GM12878 (cell line): ENCODE measurements around the gene KIFAP3. TPM values are rescaled to one million over a fixed set of nuclear protein-coding genes. Genes with fewer than 3 reads are reported as not detected.

Experiments used
- ATAC-seq: fragments of 200-7000 bp; cut with Tn5 transposase; 3 replicates; pipeline ENCODE4 v1.9.1; 2020; ENCODE audit warnings: mild to moderate bottlenecking, moderate library complexity
- Bru-seq: library from RNA; stranded (reverse); fragments of 400-500 nt; gene quantifications from one replicate; lab custom pipeline; 2021; lab: Mats Ljungman, UMichigan
- BruChase-seq, 2 experiments: library from RNA; stranded (reverse); fragments of 400-500 nt; gene quantifications; one replicate each; lab custom pipeline; 2021; lab: Mats Ljungman, UMichigan
- BruUV-seq: library from RNA; stranded (reverse); fragments of 400-500 nt; replicated peaks from 2 replicates; lab custom pipeline; 2021; lab: Mats Ljungman, UMichigan
- CTCF ChIA-PET: fragments of 300-600 bp; sonication (Branson Sonifier 250); formaldehyde crosslinking; extraction: SDS; loops from one replicate; lab custom pipeline; 2021; ENCODE audit warnings: inconsistent platforms; lab: Yijun Ruan, JAX
- POLR2A ChIA-PET: fragments of 350-600 bp; formaldehyde crosslinking; extraction: SDS; loops from one replicate; lab custom pipeline; 2021; ENCODE audit warnings: inconsistent platforms; lab: Charles Lee
- RAD21 ChIA-PET: fragments of 300-600 bp; sonication (Branson Sonifier 250); formaldehyde crosslinking; loops from one replicate; lab custom pipeline; 2023; ENCODE audit warnings: antibody characterized with exemption; ENCODE audit not compliant: unreplicated experiment; lab: Charles Lee
- SMC1A ChIA-PET: fragments of 300-600 bp; sonication (Branson Sonifier 250); formaldehyde crosslinking; loops from one replicate; lab custom pipeline; 2023; ENCODE audit not compliant: unreplicated experiment, uncharacterized antibody; lab: Charles Lee
- DNase-seq: peaks from one replicate; pipeline ENCODE4 v3.0.0-alpha.2; 2011; ENCODE audit warnings: low read depth, low spot score
- FAIRE-seq: peaks from 3 replicates; lab custom pipeline; 2011; peaks lifted over from hg19 to GRCh38; lab: Jason Lieb, UNC
- H2AFZ ChIP-seq: 2 replicates; pipeline ENCODE4 v1.6.0; 2011; ENCODE audit warnings: low read depth, low read length, control low read depth; ENCODE audit not compliant: control insufficient read depth
- H3K27ac ChIP-seq: 2 replicates; pipeline ENCODE4 v1.5.1; 2011; ENCODE audit warnings: control low read depth; ENCODE audit not compliant: control insufficient read depth, insufficient read depth
- H3K27me3 ChIP-seq, 2 experiments: replicated peaks in 1 of 2; 2 replicates each; pipeline versions ENCODE4 v1.6.0 to v1.6.1; 2011; ENCODE audit warnings: low read length in 1 of 2; ENCODE audit not compliant: control insufficient read depth in 2 of 2, insufficient read depth in 2 of 2
- H3K36me3 ChIP-seq, 2 experiments: 2 replicates each; pipeline ENCODE4 v1.5.1; 2011; ENCODE audit warnings: low read length in 1 of 2; ENCODE audit not compliant: control insufficient read depth in 2 of 2, insufficient read depth in 2 of 2
- H3K4me1 ChIP-seq: 2 replicates; pipeline ENCODE4 v1.6.1; 2011; ENCODE audit warnings: mild to moderate bottlenecking, low read length, moderate library complexity, mixed read lengths; ENCODE audit not compliant: control insufficient read depth, insufficient read depth
- H3K4me2 ChIP-seq: 2 replicates; pipeline ENCODE4 v1.6.0; 2011; ENCODE audit warnings: control low read depth; ENCODE audit not compliant: control insufficient read depth, insufficient read depth
- H3K4me3 ChIP-seq: fragments of 200-600 bp; sonication (generic); 2 replicates; pipeline ENCODE4 v1.5.1; 2016
- H3K79me2 ChIP-seq: 2 replicates; pipeline ENCODE4 v1.6.0; 2011; ENCODE audit warnings: low read length; ENCODE audit not compliant: control insufficient read depth, insufficient read depth
- H3K9ac ChIP-seq: 2 replicates; pipeline ENCODE4 v1.8.0; 2011; ENCODE audit warnings: low read length, control low read depth, mixed read lengths; ENCODE audit not compliant: control insufficient read depth, insufficient read depth
- H3K9me3 ChIP-seq: replicated peaks from 3 replicates; pipeline ENCODE4 v1.5.1; 2011; ENCODE audit warnings: mild to moderate bottlenecking, low read length; ENCODE audit not compliant: control insufficient read depth, insufficient read depth
- H4K20me1 ChIP-seq: 2 replicates; pipeline ENCODE4 v1.6.0; 2011; ENCODE audit not compliant: control insufficient read depth, insufficient read depth
- BHLHE40 ChIP-seq, 2 experiments: fragments of 450-650 bp in 1 of 2; IDR thresholded peaks; 2 replicates each; pipeline ENCODE4 v1.6.1; 2011 to 2017; ENCODE audit warnings: low read depth in 2 of 2, borderline replicate concordance in 1 of 2, improper control_type of control experiment in 1 of 2, low read length in 1 of 2, mild to moderate bottlenecking in 1 of 2
- CHD1 ChIP-seq: IDR thresholded peaks from 2 replicates; pipeline ENCODE4 v1.6.1; 2012; ENCODE audit warnings: low read depth, low read length, improper control_type of control experiment
- CHD4 ChIP-seq: fragments of 200-600 bp; sonication (generic); IDR thresholded peaks from 2 replicates; pipeline ENCODE4 v1.6.1; 2016; ENCODE audit warnings: mild to moderate bottlenecking
- EED ChIP-seq: sonication (generic); IDR thresholded peaks from 2 replicates; pipeline ENCODE4 v1.6.1; 2016; ENCODE audit warnings: antibody characterized with exemption, low read depth
- HDGF ChIP-seq: fragments of 450-650 bp; IDR thresholded peaks from 2 replicates; pipeline ENCODE4 v1.6.1; 2016; ENCODE audit warnings: antibody characterized with exemption
- JUND ChIP-seq: IDR thresholded peaks from 2 replicates; pipeline ENCODE4 v1.6.1; 2012; ENCODE audit warnings: low read depth, mild to moderate bottlenecking, low read length, improper control_type of control experiment, moderate library complexity
- PKNOX1 ChIP-seq: fragments of 450-650 bp; IDR thresholded peaks from 2 replicates; pipeline ENCODE4 v1.6.1; 2016; ENCODE audit warnings: mild to moderate bottlenecking
- RAD21 ChIP-seq: IDR thresholded peaks from 2 replicates; pipeline ENCODE4 v1.6.1; 2011; ENCODE audit warnings: mild to moderate bottlenecking, low read depth, low read length, moderate library complexity; ENCODE audit not compliant: insufficient read depth
- RAD51 ChIP-seq: fragments of 450-650 bp; IDR thresholded peaks from 2 replicates; pipeline ENCODE4 v1.6.1; 2016; ENCODE audit warnings: moderate library complexity, mild to moderate bottlenecking, inconsistent platforms
- RB1 ChIP-seq: fragments of 450-650 bp; formaldehyde crosslinking; IDR thresholded peaks from 2 replicates; pipeline ENCODE4 v1.6.1; 2017; ENCODE audit warnings: mild to moderate bottlenecking, borderline replicate concordance
- SMAD1 ChIP-seq: fragments of 450-650 bp; IDR thresholded peaks from 2 replicates; pipeline ENCODE4 v1.6.1; 2018; ENCODE audit warnings: mild to moderate bottlenecking, low read depth; ENCODE audit not compliant: partially characterized antibody
- WGBS: methylation state at CpG from one replicate; pipeline ENCODE4 v1.1.6; 2016; ENCODE audit warnings: low lambda C conversion rate; ENCODE audit not compliant: insufficient replicate concordance, insufficient coverage; ENCODE audit errors: missing lambda C conversion rate; 5-methylcytosine and 5-hydroxymethylcytosine counted together
- in situ Hi-C: fragments of 300-500 bp; cut with MboI; formaldehyde crosslinking; loops from 9 replicates; pipeline ENCODE4 v1.14.3; 2018; ENCODE audit warnings: mixed read lengths
- intact Hi-C: fragments of 100-400 bp; cut with micrococcal nuclease; formaldehyde crosslinking; loops from one replicate; pipeline ENCODE4 v1.14.2; 2022; ENCODE audit not compliant: unreplicated experiment
- long read RNA-seq, 2 experiments: library from polyadenylated mRNA; unstranded; transcript quantifications; one replicate each; pipeline ENCODE4 v2.0.0, GENCODE V29; 2019 to 2020
- polyA minus RNA-seq, 3 experiments: library from RNA; depleted of rRNA, polyadenylated mRNA; stranded (reverse); fragments of >200 nt; gene quantifications; 2 replicates each; pipeline ENCODE4 v1.2.3, GENCODE V29; 2011
- polyA plus RNA-seq, 11 experiments: library from polyadenylated mRNA; depleted of rRNA in 4 of 11; unstranded in 6 of 11; stranded (reverse) in 5 of 11; fragments of >200 nt; fragmentation: Nextera tagmentation in 4 of 11; fragmentation: Illumina TruSeq in 1 of 11; extraction: Ambion mirVana in 4 of 11; extraction: Trizol in 1 of 11; gene quantifications; 1 replicate in 1 of 11; 2 replicates in 10 of 11; pipeline versions ENCODE4 v1.2.1 to v1.2.3, GENCODE V29; 2011 to 2016; ENCODE audit warnings: inconsistent platforms in 2 of 11, missing spikeins in 2 of 11, low read depth in 1 of 11
- total RNA-seq, 4 experiments: library from RNA; depleted of rRNA in 3 of 4; stranded (reverse); fragments of >200 nt in 3 of 4; fragmentation: Illumina TruSeq in 1 of 4; extraction: Trizol in 1 of 4; gene quantifications; 2 replicates each; pipeline versions ENCODE4 v1.2.1 to v1.2.3, GENCODE V29; 2013 to 2021
- TF ChIP-seq, protein P1 (sequence below): fragments of 450-650 bp; IDR thresholded peaks from 2 replicates; pipeline ENCODE4 v1.6.1; 2017; ENCODE audit warnings: mild to moderate bottlenecking, low read depth, inconsistent platforms; ENCODE audit not compliant: poor library complexity, severe bottlenecking

KIFAP3 gene
- total RNA-seq (2013; cell fraction: nucleolus; rRNA removed): 223 and 230 TPM in 2 replicates
- 13.7 and 18.4 TPM in 2 replicates for total RNA-seq (2014; rRNA removed)
- 19.9 and 21.0 TPM in 2 replicates for total RNA-seq (2014; rRNA removed; fragmentation: Illumina TruSeq; extraction: Trizol)
- total RNA-seq (2021): 18.0 and 20.0 TPM in 2 replicates
- 8.2 TPM for polyA plus RNA-seq (2011; ENCODE audit: low read depth)
- polyA plus RNA-seq (2011; rRNA removed): 100 and 156 TPM in 2 replicates
- 27.3 and 36.9 TPM in 2 replicates for polyA plus RNA-seq (2011; cell fraction: cytosol; rRNA removed)
- polyA plus RNA-seq (2011; cell fraction: nucleus; rRNA removed): 45.0 and 52.1 TPM in 2 replicates
- 9.7 and 15.7 TPM in 2 replicates for polyA plus RNA-seq (2012)
- polyA plus RNA-seq (2014; fragmentation: Illumina TruSeq; extraction: Trizol): 20.9 and 25.1 TPM in 2 replicates
- polyA plus RNA-seq (2014; fragmentation: Nextera tagmentation; extraction: Ambion mirVana): 10 to 100 TPM; 15.8 to 16.9 TPM
- 12.2 and 13.8 TPM in 2 replicates for polyA plus RNA-seq (2014; rRNA removed)
- polyA plus RNA-seq (2016; fragmentation: Nextera tagmentation; extraction: Ambion mirVana): 10 to 100 TPM; 19.8 to 22.7 TPM
- 59.2 and 96.3 TPM in 2 replicates for polyA minus RNA-seq (2011; rRNA and poly(A)+ RNA removed)
- polyA minus RNA-seq (2011; cell fraction: cytosol; rRNA and poly(A)+ RNA removed): 26.1 and 29.9 TPM in 2 replicates
- polyA minus RNA-seq (2011; cell fraction: nucleus; rRNA and poly(A)+ RNA removed): 63.2 and 80.5 TPM in 2 replicates
- percentile 95 among the genes with signal in this experiment for Bru-seq, nascent RNA
- percentile 89 among the genes with signal in this experiment for BruChase-seq, experiment 1, labeled RNA remaining after a 6-hour chase
- BruChase-seq, experiment 2, labeled RNA remaining after a 2-hour chase: percentile 88 among the genes with signal in this experiment
- long read RNA-seq, experiment 1, transcript KIFAP3-201 (20 exons, 2,957 nt): major isoform, 43 of 73 reads
- long read RNA-seq, experiment 1, partial matches to known transcripts: 13 of 73 reads
- long read RNA-seq, experiment 1, other reads (novel, unspliced or antisense): 16 of 73 reads
- long read RNA-seq, experiment 2, full-length matches to known transcripts: 510 of 726 reads
- long read RNA-seq, experiment 2, partial matches to known transcripts: 74 of 726 reads
- long read RNA-seq, experiment 2, other reads (novel, unspliced or antisense): 142 of 726 reads

DNA sequence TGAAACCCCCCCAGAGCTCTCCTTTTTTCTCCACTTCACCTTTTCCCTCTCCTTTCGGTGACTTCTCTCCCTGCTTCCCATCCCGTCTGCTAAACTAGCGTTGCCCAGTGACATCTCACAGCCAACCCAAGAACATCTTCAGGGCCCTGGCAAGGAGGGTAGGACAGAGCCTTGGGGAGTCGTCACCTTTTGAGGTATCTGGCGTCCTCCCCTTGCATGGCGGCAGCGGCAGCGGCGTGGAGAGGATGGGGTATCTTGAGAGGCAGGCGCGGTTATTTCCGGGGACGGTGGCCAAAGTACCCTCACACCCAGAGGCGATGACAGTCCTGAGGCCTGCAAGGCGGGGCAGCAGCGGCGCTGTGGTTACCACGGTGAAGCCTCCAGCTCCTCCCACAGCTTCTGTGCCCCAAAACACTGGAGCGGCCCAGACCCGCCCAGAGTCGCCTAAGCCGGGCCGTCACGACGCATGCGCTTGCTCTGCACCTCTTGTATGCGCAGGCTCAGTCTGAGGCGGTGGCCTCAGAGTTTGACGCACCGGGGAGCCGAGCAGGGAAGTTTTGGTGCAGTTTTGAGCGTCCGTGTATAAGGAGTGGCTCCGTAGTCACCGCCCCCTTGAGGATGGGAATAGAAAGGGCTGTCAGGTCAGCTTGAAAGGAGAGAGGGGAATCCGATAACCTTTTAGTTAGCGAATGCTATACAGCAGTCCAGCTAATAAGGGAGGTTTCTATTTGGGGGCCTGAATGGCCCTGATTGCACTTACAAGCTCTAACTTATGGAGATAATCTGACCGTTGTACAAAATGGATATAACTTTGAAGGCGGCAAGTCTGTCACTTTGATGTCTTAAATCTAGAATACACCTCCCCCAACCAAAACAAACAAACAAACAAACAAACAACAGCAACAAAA, at the start of gene KIFAP3:
TSS of gene KIFAP3 (minus strand) at position 446 of the 908 bp plus-strand sequence. CDS start at position 218, 228 bp downstream.
- peaks cover 41% of the 10 kb centered on the region for H3K79me2 ChIP-seq
- H3K9ac ChIP-seq: peak within 1 kb of the TSS; percentile 76
- H3K36me3 ChIP-seq: no peaks in the 10 kb centered on the region
- in situ Hi-C loops: loop anchor here (10.0 kb wide), 1 partner anchor 460 kb away; the partner anchor contains the start of gene GORAB
- 1% methylated on average over 38 of the region's 39 CpGs for WGBS
- BruUV-seq: no TSS peak
- H3K4me1 ChIP-seq: no peaks in the 10 kb centered on the region
- H3K27ac ChIP-seq: peak within 1 kb of the TSS; percentile 78
- ChIA-PET POLR2A (interaction anchor here (0.6 to 1.4 kb wide), 9 partner anchors 8 to 1568 kb away, joined by 3 to 4 read pairs (median 3); partner anchors contain the start of gene GORAB), RAD21 (interaction anchor here (0.5 to 2.2 kb wide), 18 partner anchors 26 to 1113 kb away, joined by 3 to 10 read pairs (median 3); partner anchors contain the start of genes NTMT2 and SCYL3), SMC1A (interaction anchor here (0.9 to 2.1 kb wide), 13 partner anchors 27 to 684 kb away, joined by 3 to 6 read pairs (median 4); partner anchors contain the start of gene GORAB), CTCF (interaction anchor here (0.6 to 1.4 kb wide), 12 partner anchors 34 to 582 kb away, joined by 3 to 5 read pairs (median 3); partner anchors contain the start of gene SCYL3)
- H3K4me2 ChIP-seq: peak within 1 kb of the TSS; percentile 61
- peaks cover 2% of the 10 kb centered on the region for H3K9me3 ChIP-seq
- H3K27me3 ChIP-seq: no peaks in the 10 kb centered on the region
- ATAC-seq: peak; percentile 95
- no peaks in the 10 kb centered on the region for H4K20me1 ChIP-seq
- intact Hi-C loops: loop anchor here (2.0 to 10.0 kb wide), 9 partner anchors 52 to 1410 kb away; partner anchors contain the start of genes PRRC2C and SCYL3
- peak; percentile 98 for DNase-seq
- peak within 1 kb of the TSS; percentile 75 for H3K4me3 ChIP-seq
- FAIRE-seq: peak; percentile 99
- H2AFZ ChIP-seq: peak within 1 kb of the TSS; percentile 93
- no peak for TF ChIP-seq CHD4
- peak; percentile 32 for TF ChIP-seq SMAD1
- no peak for TF ChIP-seq RAD51
- TF ChIP-seq PKNOX1: peak; percentile 80; the same call in 1 of the 2 replicates
- peak; percentile 74 for TF ChIP-seq HDGF
- 0 out of 2 replicates have a peak, but pooled peaks have one; percentile 7 for TF ChIP-seq JUND
- TF ChIP-seq, protein P1, sequence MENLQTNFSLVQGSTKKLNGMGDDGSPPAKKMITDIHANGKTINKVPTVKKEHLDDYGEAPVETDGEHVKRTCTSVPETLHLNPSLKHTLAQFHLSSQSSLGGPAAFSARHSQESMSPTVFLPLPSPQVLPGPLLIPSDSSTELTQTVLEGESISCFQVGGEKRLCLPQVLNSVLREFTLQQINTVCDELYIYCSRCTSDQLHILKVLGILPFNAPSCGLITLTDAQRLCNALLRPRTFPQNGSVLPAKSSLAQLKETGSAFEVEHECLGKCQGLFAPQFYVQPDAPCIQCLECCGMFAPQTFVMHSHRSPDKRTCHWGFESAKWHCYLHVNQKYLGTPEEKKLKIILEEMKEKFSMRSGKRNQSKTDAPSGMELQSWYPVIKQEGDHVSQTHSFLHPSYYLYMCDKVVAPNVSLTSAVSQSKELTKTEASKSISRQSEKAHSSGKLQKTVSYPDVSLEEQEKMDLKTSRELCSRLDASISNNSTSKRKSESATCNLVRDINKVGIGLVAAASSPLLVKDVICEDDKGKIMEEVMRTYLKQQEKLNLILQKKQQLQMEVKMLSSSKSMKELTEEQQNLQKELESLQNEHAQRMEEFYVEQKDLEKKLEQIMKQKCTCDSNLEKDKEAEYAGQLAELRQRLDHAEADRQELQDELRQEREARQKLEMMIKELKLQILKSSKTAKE: peak; percentile 12
- TF ChIP-seq BHLHE40 (IDR thresholded peaks at IDR 0.05; ENCODE audit: borderline replicate concordance in 1 of 2, low read depth in 2 of 2, low read length in 1 of 2): peak; percentile 19 to 66; a peak in 2 of 4 replicates
- TF ChIP-seq RB1: no peak
- TF ChIP-seq EED: peak; percentile 33; the same call in 1 of the 2 replicates
- peak; percentile 58 for TF ChIP-seq RAD21
- no peak for TF ChIP-seq CHD1
